HCT116 (cell line): ENCODE measurements around the gene EVC. TPM values are rescaled to one million over a fixed set of nuclear protein-coding genes. Genes with fewer than 3 reads are reported as not detected.

ENCODE experiments used
- ATAC-seq: fragments of 200-7000 bp; cut with Tn5 transposase; 2 replicates; pipeline ENCODE4 v1.9.1; 2020; ENCODE audit warnings: mild to moderate bottlenecking, moderate library complexity
- BruUV-seq: library from RNA; stranded (reverse); fragments of 400-500 nt; replicated peaks from 2 replicates; lab custom pipeline; 2021; lab: Mats Ljungman, UMichigan
- CTCF ChIA-PET: fragments of 300-600 bp; sonication (Branson Sonifier 250); formaldehyde crosslinking; loops from one replicate; lab custom pipeline; 2021; ENCODE audit warnings: antibody characterized with exemption; lab: Charles Lee
- POLR2A ChIA-PET: fragments of 300-600, 350-600 bp; sonication (Branson Sonifier 250); formaldehyde crosslinking; loops from one replicate; lab custom pipeline; 2021; ENCODE audit warnings: antibody characterized with exemption; lab: Charles Lee
- RAD21 ChIA-PET, 2 experiments: fragments of 300-600 bp; sonication (Branson Sonifier 250); formaldehyde crosslinking; loops; one replicate each; lab custom pipeline; 2023; ENCODE audit warnings: low total read pairs in 2 of 2; ENCODE audit not compliant: uncharacterized antibody in 2 of 2, unreplicated experiment in 2 of 2, low non-redundant PET in 1 of 2; lab: Charles Lee
- DNase-seq: peaks from one replicate; pipeline ENCODE4 v3.0.0-alpha.2; 2010; ENCODE audit warnings: low read depth, low spot score
- H2AFZ ChIP-seq: fragments of 200-600 bp; shearing (Covaris generic), sonication (generic); 2 replicates; pipeline ENCODE4 v1.6.1; 2017; ENCODE audit warnings: low read depth, mixed run types, mixed read lengths, antibody characterized with exemption, low read length; ENCODE audit not compliant: poor library complexity, severe bottlenecking
- H3K27ac ChIP-seq: 2 replicates; pipeline ENCODE4 v1.5.1; 2012; ENCODE audit warnings: low read depth, low read length
- H3K27me3 ChIP-seq: fragments of 200-600 bp; sonication (generic); 2 replicates; pipeline ENCODE4 v1.6.1; 2016; ENCODE audit warnings: mixed run types, low read length, mixed read lengths; ENCODE audit not compliant: insufficient read depth
- H3K36me3 ChIP-seq, 2 experiments: fragments of 200-500 bp in 1 of 2; fragments of 200-600 bp in 1 of 2; sonication (Bioruptor generic) in 1 of 2; sonication (generic) in 1 of 2; 2 replicates each; pipeline versions ENCODE4 v1.5.1 to v1.6.1; 2014 to 2016; ENCODE audit warnings: low read length in 2 of 2, inconsistent platforms in 1 of 2, mixed read lengths in 1 of 2, mixed run types in 1 of 2; ENCODE audit not compliant: insufficient read depth in 2 of 2, control insufficient read depth in 1 of 2
- H3K4me1 ChIP-seq, 2 experiments: fragments of 200-600 bp in 1 of 2; sonication (generic) in 1 of 2; 2 replicates each; pipeline versions ENCODE4 v1.5.1 to v1.6.1; 2012 to 2017; ENCODE audit warnings: low read length in 2 of 2, inconsistent platforms in 1 of 2, mild to moderate bottlenecking in 1 of 2, mixed read lengths in 1 of 2, mixed run types in 1 of 2, moderate library complexity in 1 of 2; ENCODE audit not compliant: insufficient read depth in 2 of 2, control insufficient read depth in 1 of 2
- H3K4me2 ChIP-seq: fragments of 200-600 bp; sonication (generic); 2 replicates; pipeline ENCODE4 v1.6.1; 2017; ENCODE audit warnings: mixed run types, low read length, mixed read lengths
- H3K4me3 ChIP-seq, 2 experiments: fragments of 200-600 bp in 1 of 2; sonication (generic) in 1 of 2; replicated peaks in 1 of 2; 2 replicates each; pipeline ENCODE4 v1.5.1; 2011 to 2016; ENCODE audit warnings: low read length in 2 of 2, control low read depth in 1 of 2, low read depth in 1 of 2, mild to moderate bottlenecking in 1 of 2, mixed read lengths in 1 of 2, mixed run types in 1 of 2
- H3K79me2 ChIP-seq: fragments of 200-600 bp; sonication (generic); 2 replicates; pipeline ENCODE4 v1.6.1; 2017; ENCODE audit warnings: mild to moderate bottlenecking, mixed run types, low read length, moderate library complexity, mixed read lengths; ENCODE audit not compliant: insufficient read depth
- H3K9ac ChIP-seq: fragments of 200-600 bp; sonication (generic); 2 replicates; pipeline ENCODE4 v1.6.1; 2016; ENCODE audit warnings: low read length, mixed read lengths
- H3K9me2 ChIP-seq: fragments of 200-600 bp; sonication (generic), shearing (Covaris generic); 2 replicates; pipeline ENCODE4 v1.6.1; 2017; ENCODE audit warnings: mixed run types, mild to moderate bottlenecking, moderate library complexity; ENCODE audit not compliant: insufficient read depth
- H3K9me3 ChIP-seq, 2 experiments: fragments of 200-500 bp in 1 of 2; fragments of 200-600 bp in 1 of 2; sonication (Bioruptor generic) in 1 of 2; sonication (generic) in 1 of 2; 2 replicates each; pipeline ENCODE4 v1.6.1; 2014 to 2017; ENCODE audit warnings: low read length in 2 of 2, mixed read lengths in 2 of 2, inconsistent platforms in 1 of 2, low read depth in 1 of 2, mild to moderate bottlenecking in 1 of 2, mixed run types in 1 of 2, moderate library complexity in 1 of 2; ENCODE audit not compliant: control insufficient read depth in 1 of 2, insufficient read depth in 1 of 2
- H4K20me1 ChIP-seq: fragments of 200-600 bp; sonication (generic), shearing (Covaris generic); 2 replicates; pipeline ENCODE4 v1.6.1; 2017; ENCODE audit warnings: mixed run types, mild to moderate bottlenecking, moderate library complexity; ENCODE audit not compliant: insufficient read depth
- CEBPB ChIP-seq: IDR thresholded peaks from 2 replicates; pipeline ENCODE4 v1.6.1; 2012; ENCODE audit warnings: low read depth
- CTCF ChIP-seq, 3 experiments: fragments of 200-600 bp in 1 of 3; sonication (generic) in 1 of 3; IDR thresholded peaks in 2 of 3; conservative IDR thresholded peaks in 1 of 3; 2 replicates each; pipeline ENCODE4 v1.5.1; 2012 to 2017; ENCODE audit warnings: low read depth in 2 of 3, low read length in 2 of 3, antibody characterized with exemption in 1 of 3, borderline replicate concordance in 1 of 3, control low read depth in 1 of 3, mild to moderate bottlenecking in 1 of 3, mixed read lengths in 1 of 3, mixed run types in 1 of 3, moderate library complexity in 1 of 3; ENCODE audit not compliant: insufficient read depth in 1 of 3
- EGR1 ChIP-seq: IDR thresholded peaks from 2 replicates; pipeline ENCODE4 v1.6.1; 2012; ENCODE audit warnings: low read depth
- ELF1 ChIP-seq: IDR thresholded peaks from 2 replicates; pipeline ENCODE4 v1.6.1; 2012; ENCODE audit warnings: low read depth, borderline replicate concordance
- EZH2 ChIP-seq: fragments of 200-600 bp; sonication (generic); IDR thresholded peaks from 2 replicates; pipeline ENCODE4 v1.6.1; 2017; ENCODE audit warnings: antibody characterized with exemption, mixed run types
- EZH2phosphoT487 ChIP-seq: fragments of 200-600 bp; IDR thresholded peaks from 2 replicates; pipeline ENCODE4 v1.6.1; 2018; ENCODE audit warnings: antibody characterized with exemption, borderline replicate concordance
- JUND ChIP-seq: IDR thresholded peaks from 2 replicates; pipeline ENCODE4 v1.6.1; 2012
- MAX ChIP-seq: IDR thresholded peaks from 2 replicates; pipeline ENCODE4 v1.6.1; 2012
- POLR2A ChIP-seq: IDR thresholded peaks from 2 replicates; pipeline ENCODE4 v1.7.0; 2011; ENCODE audit warnings: borderline replicate concordance; ENCODE audit not compliant: insufficient read depth, insufficient read length; ENCODE audit errors: extremely low read depth
- POLR2AphosphoS5 ChIP-seq: IDR thresholded peaks from 2 replicates; pipeline ENCODE4 v1.6.1; 2011; ENCODE audit warnings: mild to moderate bottlenecking, low read depth, low read length, moderate library complexity
- RAD21 ChIP-seq: IDR thresholded peaks from 2 replicates; pipeline ENCODE4 v1.6.1; 2012; ENCODE audit warnings: low read depth, mild to moderate bottlenecking
- SP1 ChIP-seq: IDR thresholded peaks from 2 replicates; pipeline ENCODE4 v1.6.1; 2012; ENCODE audit warnings: low read depth
- SRF ChIP-seq: IDR thresholded peaks from 2 replicates; pipeline ENCODE4 v1.6.1; 2012; ENCODE audit warnings: low read depth
- TCF7L2 ChIP-seq: IDR thresholded peaks from 2 replicates; pipeline ENCODE4 v1.7.0; 2011; ENCODE audit warnings: borderline replicate concordance, inconsistent platforms; ENCODE audit not compliant: insufficient read depth, insufficient read length; ENCODE audit errors: extremely low read depth
- ZBTB33 ChIP-seq: IDR thresholded peaks from 2 replicates; pipeline ENCODE4 v1.6.1; 2011; ENCODE audit warnings: mild to moderate bottlenecking, low read length, moderate library complexity; ENCODE audit not compliant: insufficient replicate concordance; ENCODE audit errors: extremely low read depth
- ZFX ChIP-seq: fragments of 450-650 bp; IDR thresholded peaks from 2 replicates; pipeline ENCODE4 v1.6.1; 2017
- ZNF274 ChIP-seq: fragments of 200-500 bp; sonication (Bioruptor generic); IDR thresholded peaks from 2 replicates; pipeline ENCODE4 v1.6.1; 2014; ENCODE audit warnings: mild to moderate bottlenecking, low read depth, low read length, inconsistent platforms
- intact Hi-C: fragments of 100-400 bp; cut with micrococcal nuclease; formaldehyde crosslinking; loops from 2 replicates; pipeline ENCODE4 v1.10.0; 2022
- total RNA-seq: library from RNA; stranded (reverse); gene quantifications from one replicate; pipeline ENCODE4 v1.2.1, GENCODE V29; 2021; ENCODE audit not compliant: unreplicated experiment
- TF ChIP-seq, protein P1 (sequence below): IDR thresholded peaks from 2 replicates; pipeline ENCODE4 v1.6.1; 2012; ENCODE audit warnings: low read depth

The EVC gene
- total RNA-seq, 1 experiment from 2014 or later: 0.15 TPM

- BruUV-seq: no TSS peak
- ChIA-PET RAD21 (no interaction called here), POLR2A (no interaction called here), CTCF (interaction anchor here (0.6 kb wide), 1 partner anchor 243 kb away, joined by 3 read pairs; no protein-coding TSS in a partner anchor)
- H3K79me2 ChIP-seq: no peaks in the 10 kb centered on the region
- no peaks in the 10 kb centered on the region for H3K9me2 ChIP-seq
- H3K27me3 ChIP-seq: peaks cover 44% of the 10 kb centered on the region; the same call in 1 of the 2 replicates
- H3K4me3 ChIP-seq: no peak overlapping the region
- no peak for TF ChIP-seq JUND
- TF ChIP-seq POLR2AphosphoS5: no peak
- TF ChIP-seq SRF: no peak
- no peak for TF ChIP-seq ZBTB33
- no peak for TF ChIP-seq EZH2phosphoT487
- no peak for TF ChIP-seq ZFX
- TF ChIP-seq RAD21: no peak
- no peak for TF ChIP-seq SP1
- TF ChIP-seq MAX: no peak
- TF ChIP-seq ZNF274: no peak
- no peak for TF ChIP-seq CEBPB
- TF ChIP-seq, protein P1, sequence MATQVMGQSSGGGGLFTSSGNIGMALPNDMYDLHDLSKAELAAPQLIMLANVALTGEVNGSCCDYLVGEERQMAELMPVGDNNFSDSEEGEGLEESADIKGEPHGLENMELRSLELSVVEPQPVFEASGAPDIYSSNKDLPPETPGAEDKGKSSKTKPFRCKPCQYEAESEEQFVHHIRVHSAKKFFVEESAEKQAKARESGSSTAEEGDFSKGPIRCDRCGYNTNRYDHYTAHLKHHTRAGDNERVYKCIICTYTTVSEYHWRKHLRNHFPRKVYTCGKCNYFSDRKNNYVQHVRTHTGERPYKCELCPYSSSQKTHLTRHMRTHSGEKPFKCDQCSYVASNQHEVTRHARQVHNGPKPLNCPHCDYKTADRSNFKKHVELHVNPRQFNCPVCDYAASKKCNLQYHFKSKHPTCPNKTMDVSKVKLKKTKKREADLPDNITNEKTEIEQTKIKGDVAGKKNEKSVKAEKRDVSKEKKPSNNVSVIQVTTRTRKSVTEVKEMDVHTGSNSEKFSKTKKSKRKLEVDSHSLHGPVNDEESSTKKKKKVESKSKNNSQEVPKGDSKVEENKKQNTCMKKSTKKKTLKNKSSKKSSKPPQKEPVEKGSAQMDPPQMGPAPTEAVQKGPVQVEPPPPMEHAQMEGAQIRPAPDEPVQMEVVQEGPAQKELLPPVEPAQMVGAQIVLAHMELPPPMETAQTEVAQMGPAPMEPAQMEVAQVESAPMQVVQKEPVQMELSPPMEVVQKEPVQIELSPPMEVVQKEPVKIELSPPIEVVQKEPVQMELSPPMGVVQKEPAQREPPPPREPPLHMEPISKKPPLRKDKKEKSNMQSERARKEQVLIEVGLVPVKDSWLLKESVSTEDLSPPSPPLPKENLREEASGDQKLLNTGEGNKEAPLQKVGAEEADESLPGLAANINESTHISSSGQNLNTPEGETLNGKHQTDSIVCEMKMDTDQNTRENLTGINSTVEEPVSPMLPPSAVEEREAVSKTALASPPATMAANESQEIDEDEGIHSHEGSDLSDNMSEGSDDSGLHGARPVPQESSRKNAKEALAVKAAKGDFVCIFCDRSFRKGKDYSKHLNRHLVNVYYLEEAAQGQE: no peak
- no peak for TF ChIP-seq POLR2A
- TF ChIP-seq CTCF (IDR thresholded peaks at IDR 0.05 in 2 of 3, conservative IDR thresholded peaks at IDR 0.05 in 1 of 3; ENCODE audit: borderline replicate concordance in 1 of 3, insufficient read depth in 1 of 3, low read depth in 2 of 3, low read length in 2 of 3): no peak
- TF ChIP-seq EZH2: no peak
- no peak for TF ChIP-seq ELF1
- no peak for TF ChIP-seq TCF7L2
- TF ChIP-seq EGR1: no peak
- ATAC-seq (no peak), DNase-seq (no peak)
- no peaks in the 10 kb centered on the region for H3K4me1 ChIP-seq
- H4K20me1 ChIP-seq: no peaks in the 10 kb centered on the region
- no peak overlapping the region for H3K4me2 ChIP-seq
- intact Hi-C loops: no loop called here
- no peaks in the 10 kb centered on the region for H3K9me3 ChIP-seq
- no peaks in the 10 kb centered on the region for H3K36me3 ChIP-seq
- no peak overlapping the region for H3K27ac ChIP-seq
- no peak overlapping the region for H2AFZ ChIP-seq
- H3K9ac ChIP-seq: no peak overlapping the region
Measured at GRCh38 chr4:5843573-5844530, 132.9 kb downstream of the EVC start.
